ENCODE measurements around the gene ARHGAP26. TPM values are rescaled to one million over a fixed set of nuclear protein-coding genes. Genes with fewer than 3 reads are reported as not detected.

The ARHGAP26 gene
- total RNA-seq, 1 donor = 7.6 TPM

- H3K9me3 ChIP-seq (ENCODE audit: low read depth, low read length) = no peaks in the 10 kb centered on the region
- H3K4me3 ChIP-seq (ENCODE audit: insufficient read depth, low read length) = no peak overlapping the region
- H3K36me3 ChIP-seq (ENCODE audit: insufficient read depth, low read length) = no peaks in the 10 kb centered on the region
- H2AFZ ChIP-seq (ENCODE audit: low read length) = no peak overlapping the region
- H3K79me2 ChIP-seq (ENCODE audit: insufficient read depth, low read length) = no peaks in the 10 kb centered on the region
- no peak overlapping the region for H3K27ac ChIP-seq (ENCODE audit: low read depth, low read length)
- no peak overlapping the region for H3K4me2 ChIP-seq (ENCODE audit: insufficient read depth, low read length)
- no peaks in the 10 kb centered on the region for H3K27me3 ChIP-seq (ENCODE audit: insufficient read depth, low read length)
- no peaks in the 10 kb centered on the region for H4K20me1 ChIP-seq (ENCODE audit: insufficient read depth, low read length)
- peaks cover 11% of the 10 kb centered on the region for H3K4me1 ChIP-seq (ENCODE audit: insufficient read depth, low read length)
- TF ChIP-seq CTCF (IDR thresholded peaks at IDR 0.05; ENCODE audit: extremely low read depth, low read depth, low read length) = no peak
- DNase-seq (ENCODE audit: insufficient read length, low spot score, missing footprints) = no peak
These were observed 270.4 kb downstream of the ARHGAP26 start for GRCh38 chr5:143040622-143041021.

GRCh38 chr5:143041461-143041860, 271.3 kb downstream of the ARHGAP26 start:
- H3K4me2 ChIP-seq (ENCODE audit: insufficient read depth, low read length) = no peak overlapping the region
- no peak overlapping the region for H3K4me3 ChIP-seq (ENCODE audit: insufficient read depth, low read length)
- no peak overlapping the region for H3K27ac ChIP-seq (ENCODE audit: low read depth, low read length)
- DNase-seq (ENCODE audit: insufficient read length, low spot score, missing footprints) = no peak
- H3K9me3 ChIP-seq (ENCODE audit: low read depth, low read length) = no peaks in the 10 kb centered on the region
- H3K79me2 ChIP-seq (ENCODE audit: insufficient read depth, low read length) = no peaks in the 10 kb centered on the region
- H2AFZ ChIP-seq (ENCODE audit: low read length) = no peak overlapping the region
- no peaks in the 10 kb centered on the region for H3K27me3 ChIP-seq (ENCODE audit: insufficient read depth, low read length)
- peaks cover 11% of the 10 kb centered on the region for H3K4me1 ChIP-seq (ENCODE audit: insufficient read depth, low read length)
- H4K20me1 ChIP-seq (ENCODE audit: insufficient read depth, low read length) = no peaks in the 10 kb centered on the region
- TF ChIP-seq CTCF (IDR thresholded peaks at IDR 0.05; ENCODE audit: extremely low read depth, low read depth, low read length) = no peak
- no peaks in the 10 kb centered on the region for H3K36me3 ChIP-seq (ENCODE audit: insufficient read depth, low read length)

GRCh38 chr5:143041972-143042770, 272.0 kb downstream of the ARHGAP26 start:
- no peaks in the 10 kb centered on the region for H3K79me2 ChIP-seq (ENCODE audit: insufficient read depth, low read length)
- H4K20me1 ChIP-seq (ENCODE audit: insufficient read depth, low read length) = no peaks in the 10 kb centered on the region
- peak overlapping the region; percentile 71 for H2AFZ ChIP-seq (ENCODE audit: low read length)
- no peak for TF ChIP-seq CTCF (IDR thresholded peaks at IDR 0.05; ENCODE audit: extremely low read depth, low read depth, low read length)
- H3K4me1 ChIP-seq (ENCODE audit: insufficient read depth, low read length) = peaks cover 11% of the 10 kb centered on the region
- no peak for DNase-seq (ENCODE audit: insufficient read length, low spot score, missing footprints)
- H3K36me3 ChIP-seq (ENCODE audit: insufficient read depth, low read length) = no peaks in the 10 kb centered on the region
- peak overlapping the region; percentile 17 for H3K4me2 ChIP-seq (ENCODE audit: insufficient read depth, low read length)
- H3K27me3 ChIP-seq (ENCODE audit: insufficient read depth, low read length) = no peaks in the 10 kb centered on the region
- no peak overlapping the region for H3K27ac ChIP-seq (ENCODE audit: low read depth, low read length)
- H3K9me3 ChIP-seq (ENCODE audit: low read depth, low read length) = no peaks in the 10 kb centered on the region
- H3K4me3 ChIP-seq (ENCODE audit: insufficient read depth, low read length) = no peak overlapping the region

- Histone ChIP-seq H3K27ac (ENCODE audit: low read depth, low read length) (no peak overlapping the region), H3K4me2 (ENCODE audit: insufficient read depth, low read length) (no peak overlapping the region), H4K20me1 (ENCODE audit: insufficient read depth, low read length) (no peaks in the 10 kb centered on the region), H3K36me3 (ENCODE audit: insufficient read depth, low read length) (no peaks in the 10 kb centered on the region), H3K27me3 (ENCODE audit: insufficient read depth, low read length) (no peaks in the 10 kb centered on the region), H2AFZ (ENCODE audit: low read length) (no peak overlapping the region), H3K79me2 (ENCODE audit: insufficient read depth, low read length) (no peaks in the 10 kb centered on the region), H3K9me3 (ENCODE audit: low read depth, low read length) (no peaks in the 10 kb centered on the region), H3K4me3 (ENCODE audit: insufficient read depth, low read length) (no peak overlapping the region), H3K4me1 (ENCODE audit: insufficient read depth, low read length) (peaks cover 11% of the 10 kb centered on the region)
- no peak for DNase-seq (ENCODE audit: insufficient read length, low spot score, missing footprints)
- no peak for TF ChIP-seq CTCF (IDR thresholded peaks at IDR 0.05; ENCODE audit: extremely low read depth, low read depth, low read length)
These were observed 274.1 kb downstream of the ARHGAP26 start for GRCh38 chr5:143044265-143044664.
